ENCODE measurements around the gene NPR1.

The NPR1 gene

DNA sequence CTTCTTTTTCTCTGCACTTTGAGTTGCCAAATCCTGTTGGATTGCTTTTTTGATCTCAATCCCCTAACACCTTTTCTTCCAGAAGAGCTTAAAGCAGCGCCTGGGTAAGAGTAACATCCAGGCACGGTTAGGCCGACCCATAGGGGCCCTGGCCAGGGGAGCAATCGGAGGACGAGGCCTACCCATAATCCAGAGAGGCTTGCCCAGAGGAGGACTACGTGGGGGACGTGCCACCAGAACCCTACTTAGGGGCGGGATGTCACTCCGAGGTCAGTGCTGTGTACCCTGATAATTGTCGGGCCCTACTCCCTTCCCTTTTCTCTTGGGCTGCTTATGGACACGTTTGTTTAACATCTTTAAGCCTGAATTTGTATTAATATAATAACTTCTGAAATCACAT lies 36.3 kb upstream of the NPR1 start:
- no peak overlapping the region for H3K9ac ChIP-seq (ENCODE audit: low read depth, low read length, poor library complexity, severe bottlenecking)
- TF ChIP-seq, protein P1, sequence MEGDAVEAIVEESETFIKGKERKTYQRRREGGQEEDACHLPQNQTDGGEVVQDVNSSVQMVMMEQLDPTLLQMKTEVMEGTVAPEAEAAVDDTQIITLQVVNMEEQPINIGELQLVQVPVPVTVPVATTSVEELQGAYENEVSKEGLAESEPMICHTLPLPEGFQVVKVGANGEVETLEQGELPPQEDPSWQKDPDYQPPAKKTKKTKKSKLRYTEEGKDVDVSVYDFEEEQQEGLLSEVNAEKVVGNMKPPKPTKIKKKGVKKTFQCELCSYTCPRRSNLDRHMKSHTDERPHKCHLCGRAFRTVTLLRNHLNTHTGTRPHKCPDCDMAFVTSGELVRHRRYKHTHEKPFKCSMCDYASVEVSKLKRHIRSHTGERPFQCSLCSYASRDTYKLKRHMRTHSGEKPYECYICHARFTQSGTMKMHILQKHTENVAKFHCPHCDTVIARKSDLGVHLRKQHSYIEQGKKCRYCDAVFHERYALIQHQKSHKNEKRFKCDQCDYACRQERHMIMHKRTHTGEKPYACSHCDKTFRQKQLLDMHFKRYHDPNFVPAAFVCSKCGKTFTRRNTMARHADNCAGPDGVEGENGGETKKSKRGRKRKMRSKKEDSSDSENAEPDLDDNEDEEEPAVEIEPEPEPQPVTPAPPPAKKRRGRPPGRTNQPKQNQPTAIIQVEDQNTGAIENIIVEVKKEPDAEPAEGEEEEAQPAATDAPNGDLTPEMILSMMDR (conservative IDR thresholded peaks at IDR 0.05; ENCODE audit: low read length): no peak
- TF ChIP-seq EZH2phosphoT487 (IDR thresholded peaks at IDR 0.05; ENCODE audit: borderline replicate concordance): no peak
- H3K4me2 ChIP-seq (ENCODE audit: low read depth, low read length, poor library complexity, severe bottlenecking): peak overlapping the region; percentile 29
- peaks cover 72% of the 10 kb centered on the region for H3K79me2 ChIP-seq (ENCODE audit: insufficient read depth, low read length)
- peaks cover 94% of the 10 kb centered on the region for H3K36me3 ChIP-seq (ENCODE audit: insufficient read depth, low read length)
- H4K20me1 ChIP-seq (ENCODE audit: insufficient read depth, low read length, poor library complexity, severe bottlenecking): peaks cover 46% of the 10 kb centered on the region
- H3K4me1 ChIP-seq (ENCODE audit: insufficient read depth, low read length, poor library complexity, severe bottlenecking): peaks cover 32% of the 10 kb centered on the region
- H3K4me3 ChIP-seq (ENCODE audit: low read length, poor library complexity, severe bottlenecking): no peak overlapping the region
- H3F3A ChIP-seq (ENCODE audit: low read depth): no peaks in the 10 kb centered on the region
- no peaks in the 10 kb centered on the region for H3K9me3 ChIP-seq (ENCODE audit: insufficient read depth, low read depth, low read length)
- no peaks in the 10 kb centered on the region for H3K27me3 ChIP-seq (ENCODE audit: insufficient read depth, low read length, poor library complexity, severe bottlenecking)
- H3K9me2 ChIP-seq (replicated peaks; ENCODE audit: low read depth, low read length): no peaks in the 10 kb centered on the region
- H2AFZ ChIP-seq (ENCODE audit: low read length): no peak overlapping the region

DNA sequence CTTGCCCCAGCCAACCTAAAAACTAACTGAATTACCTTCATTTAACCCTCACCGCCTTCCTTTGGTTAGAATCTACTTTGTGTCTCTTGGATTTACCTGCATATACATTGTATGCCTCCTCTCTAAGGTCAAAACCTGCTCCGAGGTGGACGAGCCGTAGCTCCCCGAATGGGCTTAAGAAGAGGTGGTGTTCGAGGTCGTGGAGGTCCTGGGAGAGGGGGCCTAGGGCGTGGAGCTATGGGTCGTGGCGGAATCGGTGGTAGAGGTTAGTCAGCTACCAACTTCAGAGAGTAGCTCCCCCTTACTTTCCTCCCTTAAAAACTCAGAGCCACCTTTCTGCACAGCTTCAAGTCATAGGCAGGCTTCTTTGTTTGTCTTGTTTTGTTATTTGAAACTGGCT lies 35.4 kb upstream of the NPR1 start:
- H3K4me2 ChIP-seq (ENCODE audit: low read depth, low read length, poor library complexity, severe bottlenecking): peak overlapping the region; percentile 43
- H3K9me2 ChIP-seq (replicated peaks; ENCODE audit: low read depth, low read length): no peaks in the 10 kb centered on the region
- no peak overlapping the region for H3K4me3 ChIP-seq (ENCODE audit: low read length, poor library complexity, severe bottlenecking)
- H3K36me3 ChIP-seq (ENCODE audit: insufficient read depth, low read length): peaks cover 85% of the 10 kb centered on the region
- H4K20me1 ChIP-seq (ENCODE audit: insufficient read depth, low read length, poor library complexity, severe bottlenecking): peaks cover 37% of the 10 kb centered on the region
- H2AFZ ChIP-seq (ENCODE audit: low read length): no peak overlapping the region
- H3K27me3 ChIP-seq (ENCODE audit: insufficient read depth, low read length, poor library complexity, severe bottlenecking): no peaks in the 10 kb centered on the region
- H3K79me2 ChIP-seq (ENCODE audit: insufficient read depth, low read length): peaks cover 63% of the 10 kb centered on the region
- H3F3A ChIP-seq (ENCODE audit: low read depth): no peaks in the 10 kb centered on the region
- peaks cover 26% of the 10 kb centered on the region for H3K4me1 ChIP-seq (ENCODE audit: insufficient read depth, low read length, poor library complexity, severe bottlenecking)
- peak overlapping the region; percentile 44 for H3K9ac ChIP-seq (ENCODE audit: low read depth, low read length, poor library complexity, severe bottlenecking)
- H3K9me3 ChIP-seq (ENCODE audit: insufficient read depth, low read depth, low read length): no peaks in the 10 kb centered on the region
- TF ChIP-seq, protein P1 (conservative IDR thresholded peaks at IDR 0.05; ENCODE audit: low read length): no peak
- no peak for TF ChIP-seq EZH2phosphoT487 (IDR thresholded peaks at IDR 0.05; ENCODE audit: borderline replicate concordance)

DNA sequence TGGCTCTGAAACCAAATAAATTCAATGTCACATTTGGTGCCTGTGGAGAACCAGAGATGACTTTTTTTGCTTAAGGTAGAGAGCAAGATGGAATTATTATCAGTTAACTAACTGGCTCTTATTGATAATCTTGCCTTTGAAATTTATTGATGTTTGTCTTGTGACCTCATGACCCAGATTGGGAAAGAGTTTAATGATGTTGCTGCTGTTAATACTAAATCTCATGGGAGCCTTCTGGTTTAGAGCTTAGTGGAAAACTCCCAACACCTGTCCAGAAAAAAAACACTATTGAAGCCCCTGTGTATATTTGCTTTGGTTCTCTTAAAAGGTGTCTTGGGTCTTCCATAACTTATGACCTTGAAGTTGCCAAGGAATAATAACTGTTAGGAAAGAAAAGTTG lies 34.7 kb upstream of the NPR1 start:
- Histone ChIP-seq H3K9ac (ENCODE audit: low read depth, low read length, poor library complexity, severe bottlenecking) (peak overlapping the region; percentile 44), H2AFZ (ENCODE audit: low read length) (no peak overlapping the region), H3F3A (ENCODE audit: low read depth) (no peaks in the 10 kb centered on the region), H3K9me3 (ENCODE audit: insufficient read depth, low read depth, low read length) (no peaks in the 10 kb centered on the region), H3K4me1 (ENCODE audit: insufficient read depth, low read length, poor library complexity, severe bottlenecking) (peaks cover 26% of the 10 kb centered on the region), H3K27me3 (ENCODE audit: insufficient read depth, low read length, poor library complexity, severe bottlenecking) (no peaks in the 10 kb centered on the region), H3K79me2 (ENCODE audit: insufficient read depth, low read length) (peaks cover 56% of the 10 kb centered on the region), H3K36me3 (ENCODE audit: insufficient read depth, low read length) (peaks cover 78% of the 10 kb centered on the region), H4K20me1 (ENCODE audit: insufficient read depth, low read length, poor library complexity, severe bottlenecking) (peaks cover 31% of the 10 kb centered on the region), H3K4me2 (ENCODE audit: low read depth, low read length, poor library complexity, severe bottlenecking) (peak overlapping the region; percentile 43), H3K9me2 (replicated peaks; ENCODE audit: low read depth, low read length) (no peaks in the 10 kb centered on the region), H3K4me3 (ENCODE audit: low read length, poor library complexity, severe bottlenecking) (no peak overlapping the region)
- TF ChIP-seq, protein P1 (conservative IDR thresholded peaks at IDR 0.05; ENCODE audit: low read length): no peak
- no peak for TF ChIP-seq EZH2phosphoT487 (IDR thresholded peaks at IDR 0.05; ENCODE audit: borderline replicate concordance)

Data from Loucy (cell line).